Measurements from ENCODE around the gene KIRREL1. TPM values are rescaled to one million over a fixed set of nuclear protein-coding genes. Genes with fewer than 3 reads are reported as not detected.

Gene KIRREL1
- polyA plus RNA-seq, 1 donor from 2014 or later, result 12.9 TPM

GRCh38 chr1:157996433-157996832 lies 3.0 kb downstream of the KIRREL1 start:
- no peak overlapping the region for H2AFZ ChIP-seq (ENCODE audit: low read depth, low read length)
- no peaks in the 10 kb centered on the region for H3K9me3 ChIP-seq (ENCODE audit: low read length)
- H3K9me2 ChIP-seq (ENCODE audit: insufficient read depth, low read length), result no peaks in the 10 kb centered on the region
- no peak for TF ChIP-seq POLR2AphosphoS5 (IDR thresholded peaks at IDR 0.05)
- no peak for TF ChIP-seq EP300 (conservative IDR thresholded peaks at IDR 0.05; ENCODE audit: poor library complexity, severe bottlenecking)
- no peak for TF ChIP-seq CTCF (IDR thresholded peaks at IDR 0.05; ENCODE audit: poor library complexity, severe bottlenecking)
- TF ChIP-seq, protein P1, sequence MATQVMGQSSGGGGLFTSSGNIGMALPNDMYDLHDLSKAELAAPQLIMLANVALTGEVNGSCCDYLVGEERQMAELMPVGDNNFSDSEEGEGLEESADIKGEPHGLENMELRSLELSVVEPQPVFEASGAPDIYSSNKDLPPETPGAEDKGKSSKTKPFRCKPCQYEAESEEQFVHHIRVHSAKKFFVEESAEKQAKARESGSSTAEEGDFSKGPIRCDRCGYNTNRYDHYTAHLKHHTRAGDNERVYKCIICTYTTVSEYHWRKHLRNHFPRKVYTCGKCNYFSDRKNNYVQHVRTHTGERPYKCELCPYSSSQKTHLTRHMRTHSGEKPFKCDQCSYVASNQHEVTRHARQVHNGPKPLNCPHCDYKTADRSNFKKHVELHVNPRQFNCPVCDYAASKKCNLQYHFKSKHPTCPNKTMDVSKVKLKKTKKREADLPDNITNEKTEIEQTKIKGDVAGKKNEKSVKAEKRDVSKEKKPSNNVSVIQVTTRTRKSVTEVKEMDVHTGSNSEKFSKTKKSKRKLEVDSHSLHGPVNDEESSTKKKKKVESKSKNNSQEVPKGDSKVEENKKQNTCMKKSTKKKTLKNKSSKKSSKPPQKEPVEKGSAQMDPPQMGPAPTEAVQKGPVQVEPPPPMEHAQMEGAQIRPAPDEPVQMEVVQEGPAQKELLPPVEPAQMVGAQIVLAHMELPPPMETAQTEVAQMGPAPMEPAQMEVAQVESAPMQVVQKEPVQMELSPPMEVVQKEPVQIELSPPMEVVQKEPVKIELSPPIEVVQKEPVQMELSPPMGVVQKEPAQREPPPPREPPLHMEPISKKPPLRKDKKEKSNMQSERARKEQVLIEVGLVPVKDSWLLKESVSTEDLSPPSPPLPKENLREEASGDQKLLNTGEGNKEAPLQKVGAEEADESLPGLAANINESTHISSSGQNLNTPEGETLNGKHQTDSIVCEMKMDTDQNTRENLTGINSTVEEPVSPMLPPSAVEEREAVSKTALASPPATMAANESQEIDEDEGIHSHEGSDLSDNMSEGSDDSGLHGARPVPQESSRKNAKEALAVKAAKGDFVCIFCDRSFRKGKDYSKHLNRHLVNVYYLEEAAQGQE (IDR thresholded peaks at IDR 0.05; ENCODE audit: borderline replicate concordance), result no peak
- no peak for TF ChIP-seq SMC3 (conservative IDR thresholded peaks at IDR 0.05; ENCODE audit: poor library complexity)
- no peak for TF ChIP-seq RAD21 (conservative IDR thresholded peaks at IDR 0.05)
- no peak for TF ChIP-seq MXI1 (conservative IDR thresholded peaks at IDR 0.05; ENCODE audit: poor library complexity, severe bottlenecking)
- TF ChIP-seq EZH2 (IDR thresholded peaks at IDR 0.05; ENCODE audit: borderline replicate concordance, insufficient read depth, low read length, poor library complexity, severe bottlenecking), result no peak
- TF ChIP-seq TAF1 (IDR thresholded peaks at IDR 0.05; ENCODE audit: low read depth), result no peak
- H3K36me3 ChIP-seq (ENCODE audit: insufficient read depth, low read length), result no peaks in the 10 kb centered on the region
- no peaks in the 10 kb centered on the region for H3K27me3 ChIP-seq (ENCODE audit: insufficient read depth, low read depth, low read length)
- peaks cover 56% of the 10 kb centered on the region for H3K79me2 ChIP-seq (replicated peaks; ENCODE audit: insufficient read depth, low read length)
- H3K4me3 ChIP-seq (ENCODE audit: low read length), result peak overlapping the region; percentile 94
- H3K9ac ChIP-seq (ENCODE audit: low read length), result peak overlapping the region; percentile 84
- H3K4me2 ChIP-seq (ENCODE audit: low read length), result peak overlapping the region; percentile 97
- H3F3A ChIP-seq (ENCODE audit: insufficient read depth, low read length, poor library complexity, severe bottlenecking), result no peaks in the 10 kb centered on the region
- H3K27ac ChIP-seq (ENCODE audit: low read length), result peak overlapping the region; percentile 86
- H4K20me1 ChIP-seq (ENCODE audit: insufficient read depth), result no peaks in the 10 kb centered on the region

DNA sequence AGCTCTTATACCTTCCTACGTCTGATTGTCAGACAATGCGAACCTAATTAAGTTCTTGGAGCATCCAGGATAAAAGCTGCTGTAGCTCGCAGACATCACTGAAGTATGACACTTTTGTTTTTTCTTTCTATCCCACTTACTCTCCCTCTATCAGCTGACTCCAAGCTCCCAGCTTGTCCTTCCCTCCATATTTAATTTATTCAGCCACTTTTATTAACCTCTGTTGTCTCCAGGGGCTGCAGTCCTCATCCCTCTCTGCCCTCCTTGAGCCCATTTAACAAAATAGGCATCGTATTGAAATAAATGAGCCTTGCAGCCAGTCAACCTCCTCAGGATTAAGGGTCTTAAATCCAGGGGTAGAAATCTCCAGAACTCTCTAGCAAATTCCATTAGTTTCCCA lies 7.1 kb downstream of the KIRREL1 start:
- H3K36me3 ChIP-seq (ENCODE audit: insufficient read depth, low read length), result no peaks in the 10 kb centered on the region
- H2AFZ ChIP-seq (ENCODE audit: low read depth, low read length), result no peak overlapping the region
- H3K9ac ChIP-seq (ENCODE audit: low read length), result no peak overlapping the region
- TF ChIP-seq EZH2 (IDR thresholded peaks at IDR 0.05; ENCODE audit: borderline replicate concordance, insufficient read depth, low read length, poor library complexity, severe bottlenecking) (no peak), CTCF (IDR thresholded peaks at IDR 0.05; ENCODE audit: poor library complexity, severe bottlenecking) (no peak), SMC3 (conservative IDR thresholded peaks at IDR 0.05; ENCODE audit: poor library complexity) (no peak), EP300 (conservative IDR thresholded peaks at IDR 0.05; ENCODE audit: poor library complexity, severe bottlenecking) (no peak), TAF1 (IDR thresholded peaks at IDR 0.05; ENCODE audit: low read depth) (no peak), POLR2AphosphoS5 (IDR thresholded peaks at IDR 0.05) (no peak), MXI1 (conservative IDR thresholded peaks at IDR 0.05; ENCODE audit: poor library complexity, severe bottlenecking) (no peak), RAD21 (conservative IDR thresholded peaks at IDR 0.05) (no peak)
- TF ChIP-seq, protein P1 (IDR thresholded peaks at IDR 0.05; ENCODE audit: borderline replicate concordance), result no peak
- peaks cover 64% of the 10 kb centered on the region for H3K79me2 ChIP-seq (replicated peaks; ENCODE audit: insufficient read depth, low read length)
- no peak overlapping the region for H3K27ac ChIP-seq (ENCODE audit: low read length)
- no peaks in the 10 kb centered on the region for H4K20me1 ChIP-seq (ENCODE audit: insufficient read depth)
- H3K9me2 ChIP-seq (ENCODE audit: insufficient read depth, low read length), result no peaks in the 10 kb centered on the region
- H3K27me3 ChIP-seq (ENCODE audit: insufficient read depth, low read depth, low read length), result no peaks in the 10 kb centered on the region
- no peak overlapping the region for H3K4me2 ChIP-seq (ENCODE audit: low read length)
- H3K4me3 ChIP-seq (ENCODE audit: low read length), result no peak overlapping the region
- no peaks in the 10 kb centered on the region for H3F3A ChIP-seq (ENCODE audit: insufficient read depth, low read length, poor library complexity, severe bottlenecking)
- H3K9me3 ChIP-seq (ENCODE audit: low read length), result no peaks in the 10 kb centered on the region

Data from neural cell (in vitro differentiated cells).